GM19324 (cell line): ENCODE measurements around the gene FRMPD3.
"Not testable (repeated sequence)": the region's sequence is repeated elsewhere in the genome, so short reads cannot be mapped to it uniquely, and the experiment has no call there.

Experiments used
- ATAC-seq: cut with Tn5 transposase; IDR thresholded peaks from one replicate; pipeline ENCODE4 v1.9.1; 2021; ENCODE audit warnings: mild to moderate bottlenecking, moderate library complexity; ENCODE audit not compliant: unreplicated experiment, low FRiP score

Gene FRMPD3

DNA sequence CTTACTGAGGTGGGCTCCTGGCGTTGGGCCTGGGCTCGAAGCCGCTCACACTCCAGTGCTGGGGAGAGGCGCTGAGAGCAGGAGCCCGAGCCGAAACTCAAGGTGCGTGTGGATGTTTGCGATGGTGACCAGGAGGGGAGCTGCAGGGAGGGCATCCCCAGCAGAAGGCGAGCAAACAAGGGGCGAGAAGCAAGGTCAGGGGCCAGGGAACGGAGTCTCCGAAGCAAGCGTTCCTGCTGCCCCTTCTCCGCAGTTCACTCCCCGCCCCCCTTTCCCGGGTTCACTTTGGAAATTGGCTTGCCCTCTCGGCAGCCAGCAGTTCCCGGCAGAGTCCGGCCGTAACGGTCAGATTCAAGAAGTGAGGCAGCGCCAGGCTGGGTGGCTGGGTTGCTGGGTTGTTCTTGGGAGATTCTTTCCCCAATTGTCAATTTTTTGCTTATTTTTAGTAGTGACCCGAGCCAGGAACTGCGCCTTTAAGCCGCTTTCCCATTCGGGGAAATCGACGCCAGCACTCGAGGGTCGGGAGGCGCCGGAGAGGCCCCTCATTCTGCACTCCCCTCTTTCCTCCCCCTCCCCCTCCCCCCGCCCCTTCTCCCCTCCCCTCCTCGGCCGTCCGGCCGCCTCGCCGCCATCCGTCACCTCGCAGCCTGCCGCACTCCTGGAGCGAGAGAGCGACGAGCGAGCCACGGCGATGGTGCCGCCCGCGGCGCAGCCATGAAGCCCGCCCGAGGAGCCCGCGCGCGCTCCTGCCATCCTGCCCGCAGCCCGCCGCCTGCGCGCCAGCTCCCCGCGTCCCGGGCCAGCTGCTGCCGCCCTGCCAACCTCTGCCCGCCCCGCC lies at the start of gene FRMPD3:
Gene FRMPD3, plus strand, starts transcription at position 655 of the 838 bp plus-strand sequence. CDS start 76,937 bp downstream, outside the sequence.
- no peak for ATAC-seq

DNA sequence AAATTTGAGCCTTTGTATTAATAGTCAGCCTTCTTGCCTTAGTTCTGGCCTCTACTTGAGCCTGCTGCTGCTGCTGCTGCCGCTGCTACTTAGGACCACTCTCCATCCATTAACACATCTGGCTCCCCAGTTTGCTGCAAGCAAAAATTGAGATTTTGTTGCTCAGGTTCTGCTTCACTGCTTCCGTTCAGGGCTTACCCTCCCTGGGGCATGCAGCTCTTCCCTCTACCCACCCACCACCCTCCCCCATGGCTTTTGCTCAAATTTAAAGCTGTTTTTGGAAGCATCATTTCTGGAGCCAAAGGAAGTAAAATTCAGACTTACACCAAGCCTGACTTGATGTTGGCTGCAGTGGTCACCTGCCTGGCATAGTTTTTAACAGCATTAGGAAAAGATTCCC lies 28.9 kb upstream of the FRMPD3 start:
- no peak for ATAC-seq

DNA sequence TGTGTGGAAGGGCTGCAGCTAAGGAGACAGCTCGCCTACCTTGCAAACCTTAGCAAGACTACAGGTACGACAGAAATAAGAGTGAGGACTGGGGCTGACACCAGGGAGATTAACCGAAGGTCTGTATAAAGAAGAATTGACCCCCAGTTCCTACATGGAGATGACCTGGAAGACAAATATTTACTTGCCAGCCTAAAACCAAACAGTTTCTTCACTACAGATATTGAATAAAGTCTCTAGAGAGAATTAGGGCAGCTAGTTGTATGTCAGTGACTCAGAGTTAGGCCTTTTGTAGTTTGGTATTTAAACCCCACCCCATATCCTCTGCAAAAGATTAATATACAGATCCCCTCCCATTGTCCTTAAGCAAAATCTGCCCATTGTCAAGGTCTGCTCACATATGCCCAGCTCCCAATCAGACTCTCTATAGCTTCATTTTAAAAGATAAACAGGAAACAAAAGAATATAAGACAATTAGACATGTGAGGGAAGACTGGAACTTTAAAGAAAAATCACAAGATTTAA lies 28.1 kb upstream of the FRMPD3 start:
- ATAC-seq, result no peak

DNA sequence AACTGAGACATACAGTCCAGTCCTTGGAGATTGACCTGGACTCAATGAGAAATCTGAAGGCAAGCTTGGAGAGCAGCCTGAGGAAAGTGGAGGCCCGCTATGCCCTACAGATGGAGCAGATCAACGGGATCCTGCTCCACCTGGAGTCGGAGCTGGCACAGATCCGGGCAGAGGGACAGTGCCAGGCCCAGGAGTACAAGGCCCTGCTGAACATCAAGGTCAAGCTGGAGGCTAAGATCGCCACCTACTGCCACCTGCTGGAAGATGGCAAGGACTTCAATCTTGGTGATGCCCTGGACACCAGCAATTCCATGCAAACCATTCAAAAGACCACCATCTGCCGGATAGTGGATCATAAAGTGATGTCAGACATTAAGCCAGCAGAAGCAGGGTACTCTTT lies 20.4 kb upstream of the FRMPD3 start:
- no peak for ATAC-seq

DNA sequence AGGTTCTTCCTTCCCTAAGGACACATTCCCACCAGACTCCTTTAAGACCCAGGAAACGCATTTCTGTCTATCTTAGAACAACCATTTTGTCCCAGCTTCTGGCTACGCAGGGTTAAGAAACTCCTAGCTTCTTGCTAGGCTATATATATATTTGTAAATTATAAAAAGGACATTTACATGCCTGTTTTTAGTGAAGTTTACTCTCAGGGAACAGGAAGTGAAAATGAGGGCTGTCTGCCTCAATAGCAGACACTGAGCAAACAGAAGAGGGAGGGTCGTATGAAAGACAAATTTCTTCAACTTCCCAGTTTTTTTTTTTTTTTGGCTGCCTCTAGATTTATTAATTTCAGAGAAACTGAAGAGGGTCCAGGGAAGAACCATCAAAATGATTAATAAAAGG lies 9.3 kb upstream of the FRMPD3 start:
- no peak for ATAC-seq

DNA sequence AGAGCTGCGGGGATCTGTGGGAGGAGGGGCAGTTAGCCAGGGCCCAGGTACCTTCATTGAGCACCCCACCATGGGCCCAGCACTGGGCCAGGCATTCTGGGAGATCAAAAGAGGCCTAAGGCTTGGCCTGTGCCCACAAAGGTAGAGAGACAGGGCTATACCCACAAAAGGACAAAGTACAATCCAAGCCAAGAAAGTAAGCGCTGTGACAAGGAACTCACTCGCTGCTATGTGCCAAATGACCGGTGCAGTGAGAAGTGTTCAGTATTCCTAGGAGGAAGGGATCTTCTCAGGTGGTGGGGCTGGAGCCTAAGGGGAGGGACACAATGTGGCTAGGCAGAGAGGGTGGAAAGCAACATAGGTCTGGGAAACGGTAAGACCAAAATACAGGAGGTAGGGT lies 8.8 kb upstream of the FRMPD3 start:
- ATAC-seq, result no peak

DNA sequence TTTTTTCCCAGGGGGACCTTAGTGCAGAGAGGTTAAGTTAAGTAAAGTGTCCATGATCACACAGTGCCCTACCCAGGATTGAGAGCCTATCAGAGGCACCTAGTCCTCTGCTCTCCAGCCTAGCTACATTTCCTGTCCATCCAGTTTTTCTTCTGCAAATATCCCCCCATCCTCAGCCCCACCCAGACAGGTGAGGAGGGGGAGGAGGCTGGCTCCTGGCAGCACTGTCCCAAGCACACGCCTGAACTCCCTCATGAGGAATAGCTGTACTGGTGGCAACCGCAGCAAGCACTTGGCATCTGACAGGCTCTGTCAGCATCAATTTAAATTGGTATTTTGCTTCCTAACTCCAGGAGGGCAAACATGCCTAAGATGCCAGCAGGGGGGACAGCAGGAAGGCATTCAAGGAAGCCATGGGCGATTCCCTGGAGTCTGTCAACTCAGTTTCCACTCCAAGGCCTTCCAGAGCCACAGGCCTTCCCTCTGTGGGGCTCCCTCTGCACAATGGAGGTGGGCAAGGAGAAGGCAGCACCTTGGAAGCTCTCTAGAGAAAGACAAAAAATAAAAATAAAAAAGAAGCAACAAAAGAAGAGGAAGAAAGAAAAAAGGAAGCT lies 6.4 kb upstream of the FRMPD3 start:
- no peak for ATAC-seq

DNA sequence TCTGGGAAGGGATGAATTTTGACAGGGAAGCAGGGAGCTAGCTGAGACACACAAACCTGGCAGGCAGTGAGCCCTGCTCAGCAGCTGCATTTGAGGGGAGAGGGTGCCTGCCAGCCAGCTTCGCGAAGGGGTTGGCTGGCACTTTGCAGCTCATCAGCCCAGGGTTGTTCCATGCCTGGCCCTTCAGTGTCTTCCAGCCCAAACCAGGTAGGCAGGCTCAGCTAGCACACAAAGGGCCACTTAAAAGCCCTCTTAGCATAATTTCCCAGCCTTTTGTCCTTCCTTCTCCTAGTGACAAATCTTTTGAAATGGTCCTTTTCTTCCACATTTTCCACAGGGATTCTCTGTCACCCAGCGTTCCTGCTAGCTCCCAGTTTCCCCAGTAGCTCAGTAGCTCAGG lies 4.3 kb upstream of the FRMPD3 start:
- ATAC-seq, result no peak

DNA sequence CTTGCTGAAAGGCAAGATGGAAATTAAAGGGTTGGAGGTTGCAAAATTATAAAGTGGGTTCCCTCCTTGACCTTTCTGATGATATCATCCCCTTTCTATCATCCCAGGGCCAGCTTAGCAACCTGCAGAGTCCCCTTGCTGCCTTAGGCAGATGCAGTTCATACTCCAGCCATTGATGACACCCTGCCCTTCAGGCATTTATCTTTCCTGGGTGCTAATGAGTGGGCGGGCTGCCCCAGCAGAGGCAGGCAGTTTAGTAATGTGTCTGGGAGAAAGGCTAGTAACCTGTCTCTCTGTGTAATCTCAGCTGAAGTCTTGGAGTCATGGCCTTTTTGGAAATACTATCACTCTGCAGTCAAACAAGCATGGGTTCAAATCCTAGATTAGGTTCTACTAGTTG lies 3.8 kb upstream of the FRMPD3 start:
- no peak for ATAC-seq

DNA sequence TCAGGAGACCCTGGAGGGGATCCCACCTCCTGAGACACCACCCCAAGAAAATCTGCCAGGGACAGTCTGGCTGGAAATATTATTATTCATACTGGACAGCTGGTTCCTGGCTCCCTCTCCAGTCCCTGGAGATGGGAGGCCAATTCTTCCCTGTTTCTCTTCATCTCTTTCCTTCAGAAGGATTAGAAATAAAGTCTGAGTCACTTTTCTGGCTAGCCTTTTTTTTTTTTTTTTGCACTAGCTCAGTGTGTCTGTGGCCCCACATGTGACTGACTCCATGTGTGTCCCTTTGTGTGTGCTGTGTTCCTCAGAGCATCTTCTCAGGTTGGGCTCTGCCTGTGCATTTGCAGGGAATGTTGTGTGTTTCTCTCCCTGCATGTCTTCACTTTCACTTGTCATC lies 1.8 kb upstream of the FRMPD3 start:
- ATAC-seq, result no peak

DNA sequence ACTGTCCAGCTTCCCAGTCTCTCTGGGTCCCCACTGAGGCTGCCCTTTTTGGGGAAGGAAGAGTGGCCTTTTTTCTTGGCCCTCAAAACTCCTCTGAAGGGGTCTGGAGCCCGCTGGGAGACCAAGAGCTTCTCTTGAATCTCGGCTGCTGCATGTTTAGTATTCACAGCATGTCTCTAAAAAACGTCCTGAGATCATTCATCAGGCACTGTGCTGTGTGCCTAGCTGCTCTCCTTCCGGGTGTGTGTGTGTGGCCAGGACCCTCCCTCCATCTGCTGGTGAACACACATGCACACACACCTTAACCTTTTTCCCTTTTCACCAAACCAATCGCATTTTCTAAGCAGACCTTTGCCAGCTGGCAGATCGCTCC lies 841 bp upstream of the FRMPD3 start:
- ATAC-seq, result no peak

DNA sequence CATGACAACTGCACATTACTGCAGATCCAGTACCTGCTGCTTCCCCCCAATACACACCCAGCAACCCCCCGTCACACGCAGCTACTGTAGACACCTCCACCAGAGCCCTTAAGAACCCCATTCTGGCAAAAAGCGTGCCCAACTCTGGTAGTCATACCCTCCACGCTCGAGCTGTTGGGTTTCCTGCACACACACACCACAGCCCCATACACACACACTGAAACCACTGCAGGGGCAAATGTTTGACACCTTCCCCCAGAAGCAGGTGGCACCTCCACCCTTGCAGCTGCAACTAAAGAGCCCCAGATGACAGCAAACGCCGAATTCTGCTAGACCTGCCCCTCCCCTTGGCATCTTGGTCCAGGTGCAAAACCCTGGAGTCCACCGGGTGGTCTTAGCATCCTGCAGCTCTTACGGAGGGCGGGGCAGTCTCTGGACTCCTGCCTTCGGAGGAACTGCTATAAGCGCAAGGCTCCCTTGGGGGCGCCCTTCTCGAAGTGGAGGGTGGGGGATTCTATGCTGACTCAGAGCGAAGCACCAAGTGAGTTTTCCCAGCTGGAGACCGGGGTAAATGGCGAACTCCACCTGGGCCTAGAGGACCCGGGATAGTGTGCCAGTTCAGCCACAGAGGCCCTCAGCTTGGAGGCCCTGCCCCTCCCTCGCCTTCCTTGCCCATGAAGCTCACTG lies 1.5 kb downstream of the FRMPD3 start:
- ATAC-seq, result no peak

DNA sequence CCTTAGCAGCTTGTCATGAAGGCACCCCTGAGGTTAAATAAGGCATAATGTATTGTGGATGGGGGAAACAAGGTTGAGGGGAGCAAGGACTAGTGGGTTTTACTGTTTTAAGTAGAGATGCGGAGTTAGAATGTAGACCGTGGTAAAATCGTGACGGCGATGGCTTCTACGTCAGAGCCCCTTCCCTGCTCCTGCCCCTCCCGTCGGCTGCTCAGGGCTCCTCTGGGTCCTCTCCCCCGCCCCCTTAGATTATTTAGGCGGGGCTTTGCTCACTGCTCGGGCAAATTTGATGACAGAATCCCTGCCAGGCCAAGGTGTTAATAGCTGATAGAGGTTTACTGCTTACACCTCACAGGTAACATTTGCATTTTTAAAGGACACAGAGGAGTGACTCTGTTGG lies 2.3 kb downstream of the FRMPD3 start:
- no peak for ATAC-seq

DNA sequence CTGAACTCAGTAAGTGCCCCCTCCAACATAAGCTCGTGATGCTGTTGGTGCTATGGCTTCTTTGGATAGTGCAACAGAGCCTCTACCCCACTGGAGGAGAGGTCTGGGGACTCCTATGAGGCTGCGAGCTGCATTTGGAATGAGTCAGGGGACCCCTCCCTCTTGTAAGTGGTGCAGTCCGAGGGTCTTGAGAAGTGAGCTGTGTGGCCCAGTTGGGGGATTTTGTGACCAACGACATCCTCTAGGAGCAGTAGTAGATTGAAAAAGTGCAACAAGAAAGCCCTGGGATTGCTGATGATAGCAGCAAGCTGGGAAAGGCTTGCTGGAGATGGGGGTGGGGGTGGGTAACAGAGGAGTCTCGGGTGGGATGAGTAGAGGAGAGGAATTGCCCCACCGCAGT lies 3.1 kb downstream of the FRMPD3 start:
- no peak for ATAC-seq

DNA sequence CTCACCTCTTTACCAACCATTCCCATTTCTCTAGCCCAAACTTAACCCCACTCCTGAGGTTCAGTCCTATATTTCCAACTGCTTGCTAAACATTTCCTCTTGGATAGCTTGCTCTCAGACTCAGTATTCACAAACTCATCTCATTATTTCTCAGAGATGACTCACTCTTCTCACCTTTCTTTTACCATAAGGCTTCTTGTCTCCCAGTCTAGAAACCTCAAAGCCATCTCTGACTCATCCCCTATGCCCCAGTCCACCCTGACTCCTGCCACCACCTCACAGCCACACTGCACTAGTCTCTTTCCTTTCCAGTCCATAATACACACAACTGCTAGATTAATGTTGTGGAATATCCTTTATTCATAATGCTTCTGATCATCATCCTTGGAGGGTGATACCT lies 4.8 kb downstream of the FRMPD3 start:
- no peak for ATAC-seq

DNA sequence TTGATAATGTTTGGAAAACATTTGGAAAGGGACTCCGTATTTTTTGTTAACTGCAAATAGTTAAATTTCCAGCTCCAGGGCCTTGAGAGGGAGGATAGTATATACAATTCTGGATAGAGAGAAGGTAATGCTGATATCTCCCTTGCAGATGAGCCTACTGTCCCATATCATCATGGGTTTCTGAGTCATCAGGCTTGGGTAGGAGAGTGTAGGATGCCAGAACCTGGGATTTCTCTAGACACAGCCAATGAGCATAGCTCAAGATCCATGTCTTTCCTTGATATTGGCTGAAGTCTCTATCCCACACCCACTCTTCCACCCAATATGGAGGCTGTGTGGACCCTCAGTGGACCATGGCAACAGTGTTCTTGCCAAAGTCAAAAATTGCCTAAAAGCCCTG lies 7.8 kb downstream of the FRMPD3 start:
- ATAC-seq, result no peak

DNA sequence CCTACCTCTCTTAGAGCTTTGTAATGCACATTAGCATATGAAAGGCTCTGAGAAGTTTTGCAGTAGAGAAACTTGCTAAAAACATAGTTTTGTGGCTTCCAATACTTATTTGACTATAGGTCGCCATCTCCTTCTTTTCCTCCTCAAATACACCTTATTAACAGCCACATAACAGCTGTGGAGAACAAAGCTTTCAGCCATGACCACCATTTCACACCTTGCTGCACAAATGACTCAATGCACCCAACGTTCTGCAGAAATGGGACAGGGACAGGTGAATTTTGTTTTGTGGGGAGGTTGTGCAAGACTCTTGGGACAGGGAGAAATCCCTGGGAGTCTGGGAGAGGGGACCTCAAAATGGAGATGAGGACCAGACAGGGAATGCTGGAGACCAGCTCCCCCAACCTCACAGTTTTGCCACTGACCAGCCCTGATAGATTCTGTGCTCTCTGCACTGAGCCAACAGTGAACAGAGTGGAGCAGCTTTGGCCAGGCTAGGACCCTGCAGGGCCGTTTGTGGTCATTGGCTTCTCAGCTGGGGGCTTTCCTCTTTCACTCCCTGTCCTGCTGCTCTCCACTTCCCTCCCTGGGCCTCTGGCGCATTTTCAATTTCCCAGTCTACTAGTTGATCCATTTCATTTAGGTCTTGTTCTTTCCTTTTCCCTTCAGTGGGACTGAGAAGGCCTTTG lies 16.6 kb downstream of the FRMPD3 start:
- ATAC-seq, result peak; percentile 45

DNA sequence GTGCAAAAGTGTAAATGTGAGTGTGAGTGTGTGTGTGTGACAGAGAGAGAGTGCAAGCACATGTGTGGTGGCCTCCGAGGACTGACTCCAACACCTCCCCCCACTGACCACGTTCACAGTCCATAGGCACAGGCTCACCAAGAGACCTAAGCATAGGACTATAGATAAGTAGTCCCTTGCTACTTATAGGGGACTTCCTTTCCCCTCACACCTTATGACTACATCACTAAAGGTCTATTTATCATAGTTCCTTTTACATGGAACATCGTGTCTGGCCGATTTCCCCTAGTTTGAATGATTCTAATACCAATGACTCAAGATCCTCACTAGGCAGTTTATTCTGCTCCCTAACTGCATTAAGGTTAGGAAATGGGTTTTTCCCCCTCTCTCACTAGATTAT lies 17.8 kb downstream of the FRMPD3 start:
- no peak for ATAC-seq

DNA sequence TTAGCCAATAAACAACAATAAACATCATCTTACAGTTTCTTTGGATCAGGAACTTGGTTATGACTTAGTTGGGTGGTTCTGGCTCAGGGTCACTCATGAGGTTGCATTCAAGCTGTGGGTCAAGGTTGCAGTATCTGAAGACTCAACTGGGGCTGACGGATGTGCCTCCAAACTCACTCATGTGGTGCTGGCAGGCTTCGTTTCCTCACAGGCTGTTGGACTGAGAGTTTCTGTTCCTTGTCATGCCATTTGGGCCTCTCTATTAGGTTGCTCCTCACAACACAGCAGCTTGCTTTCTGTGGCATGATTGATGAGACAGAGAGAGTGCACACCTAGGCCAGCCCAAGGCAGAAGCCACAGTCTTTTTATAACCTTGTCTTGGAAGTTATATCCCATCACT lies 20.7 kb downstream of the FRMPD3 start:
- ATAC-seq, result no peak

DNA sequence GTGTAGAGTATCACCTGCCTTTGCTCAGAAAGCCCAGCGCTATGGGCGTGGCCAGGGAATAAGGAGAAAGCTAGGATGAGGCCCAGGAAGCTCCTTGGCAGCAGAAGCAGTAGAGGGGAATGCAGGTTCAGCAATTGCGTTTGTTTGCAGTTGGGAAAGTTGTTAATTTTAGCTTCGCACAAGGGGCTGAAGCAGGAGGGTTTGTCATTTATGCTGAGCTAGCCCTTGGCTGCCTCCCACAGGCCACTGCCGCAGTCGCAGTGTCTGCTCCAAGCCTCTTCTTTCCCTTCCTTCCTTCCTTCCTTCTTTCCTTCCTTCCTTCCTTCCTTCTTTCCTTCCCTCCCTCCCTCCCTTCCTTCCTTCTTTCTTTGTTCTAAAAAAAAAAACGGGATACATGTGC lies 21.5 kb downstream of the FRMPD3 start:
- ATAC-seq, result no peak

DNA sequence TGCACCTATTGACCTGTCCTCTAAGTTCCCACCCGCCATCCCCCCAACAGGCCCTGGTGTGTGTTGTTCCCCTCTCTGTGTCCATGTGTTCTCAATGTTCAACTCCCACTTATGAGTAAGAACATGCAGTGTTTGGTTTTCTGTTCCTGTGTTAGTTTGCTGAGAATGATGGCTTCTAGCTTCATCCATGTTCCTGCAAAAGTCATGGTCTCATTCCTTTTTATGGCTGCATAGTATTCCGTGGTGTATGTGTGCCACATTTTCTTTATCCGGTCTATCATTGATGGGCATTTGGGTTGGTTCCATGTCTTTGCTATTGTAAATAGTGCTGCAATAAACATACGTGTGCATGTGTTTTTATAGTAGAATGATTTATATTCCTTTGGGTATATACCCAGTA lies 22.0 kb downstream of the FRMPD3 start:
- ATAC-seq, result not testable (repeated sequence)
